ENCODE measurements around the gene UBAC1. TPM values are rescaled to one million over a fixed set of nuclear protein-coding genes. Genes with fewer than 3 reads are reported as not detected.

Gene UBAC1
- total and polyA plus RNA-seq, 9 of the 15 experiments (the other 6 are each of a cell fraction or from before 2014, with no cell fraction given): 94.0 to 399 (median 228) TPM

DNA sequence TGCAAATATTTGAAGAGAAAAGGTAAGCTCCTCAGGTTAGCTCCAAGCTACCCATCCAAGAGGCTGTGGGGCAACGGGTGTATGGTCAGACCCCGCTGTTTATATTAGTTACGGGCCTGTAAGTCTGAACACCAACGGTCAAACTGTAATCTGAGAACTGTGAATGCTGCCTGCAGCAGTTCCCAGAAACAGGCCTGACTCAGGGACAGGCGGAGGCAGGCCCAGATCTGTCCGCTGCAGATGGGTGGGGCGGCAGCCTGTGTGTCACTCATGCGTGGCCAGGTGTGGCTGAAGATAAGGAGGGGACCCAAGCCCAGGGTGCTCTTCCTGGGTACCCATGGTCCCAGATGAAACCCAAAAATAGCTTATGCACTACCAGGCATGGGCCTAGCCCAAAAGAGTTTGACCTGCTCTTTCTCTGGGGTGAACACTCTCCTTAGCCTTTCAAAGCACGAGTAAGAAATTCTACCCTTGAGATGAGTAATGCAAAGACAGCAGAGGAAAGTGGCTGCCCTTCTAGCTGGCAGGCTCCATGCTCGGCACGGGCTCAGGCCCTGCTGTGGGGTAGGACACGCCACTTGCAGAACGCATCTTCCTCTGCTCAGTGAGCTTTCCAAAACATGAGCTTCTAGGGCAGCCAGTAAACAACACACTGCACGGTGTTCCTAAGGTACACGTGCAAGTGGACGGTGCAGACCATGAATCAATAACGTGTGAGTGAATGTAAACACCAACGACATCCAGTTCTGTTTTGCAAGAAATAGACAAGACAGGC, 9.1 kb downstream of the UBAC1 start (continued):
- TF ChIP-seq, protein P1, sequence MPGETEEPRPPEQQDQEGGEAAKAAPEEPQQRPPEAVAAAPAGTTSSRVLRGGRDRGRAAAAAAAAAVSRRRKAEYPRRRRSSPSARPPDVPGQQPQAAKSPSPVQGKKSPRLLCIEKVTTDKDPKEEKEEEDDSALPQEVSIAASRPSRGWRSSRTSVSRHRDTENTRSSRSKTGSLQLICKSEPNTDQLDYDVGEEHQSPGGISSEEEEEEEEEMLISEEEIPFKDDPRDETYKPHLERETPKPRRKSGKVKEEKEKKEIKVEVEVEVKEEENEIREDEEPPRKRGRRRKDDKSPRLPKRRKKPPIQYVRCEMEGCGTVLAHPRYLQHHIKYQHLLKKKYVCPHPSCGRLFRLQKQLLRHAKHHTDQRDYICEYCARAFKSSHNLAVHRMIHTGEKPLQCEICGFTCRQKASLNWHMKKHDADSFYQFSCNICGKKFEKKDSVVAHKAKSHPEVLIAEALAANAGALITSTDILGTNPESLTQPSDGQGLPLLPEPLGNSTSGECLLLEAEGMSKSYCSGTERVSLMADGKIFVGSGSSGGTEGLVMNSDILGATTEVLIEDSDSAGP (CRISPR knock-in tag; IDR thresholded peaks at IDR 0.05): no peak
- TF ChIP-seq NCOA4 (IDR thresholded peaks at IDR 0.05; ENCODE audit: partially characterized antibody): no peak
- peak; percentile 89 for TF ChIP-seq ELF4 (CRISPR knock-in tag; IDR thresholded peaks at IDR 0.05)
- TF ChIP-seq SREBF1 (IDR thresholded peaks at IDR 0.05; ENCODE audit: borderline replicate concordance, low read depth, low read length): no peak
- TF ChIP-seq POLR2B (IDR thresholded peaks at IDR 0.05; ENCODE audit: low read depth, partially characterized antibody): no peak
- TF ChIP-seq KLF13 (tag; IDR thresholded peaks at IDR 0.05; ENCODE audit: borderline replicate concordance, low read depth): peak; percentile 75; the same call in 1 of the 2 replicates
- TF ChIP-seq, protein P2, sequence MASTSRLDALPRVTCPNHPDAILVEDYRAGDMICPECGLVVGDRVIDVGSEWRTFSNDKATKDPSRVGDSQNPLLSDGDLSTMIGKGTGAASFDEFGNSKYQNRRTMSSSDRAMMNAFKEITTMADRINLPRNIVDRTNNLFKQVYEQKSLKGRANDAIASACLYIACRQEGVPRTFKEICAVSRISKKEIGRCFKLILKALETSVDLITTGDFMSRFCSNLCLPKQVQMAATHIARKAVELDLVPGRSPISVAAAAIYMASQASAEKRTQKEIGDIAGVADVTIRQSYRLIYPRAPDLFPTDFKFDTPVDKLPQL (IDR thresholded peaks at IDR 0.05; ENCODE audit: extremely low read depth, insufficient read length): no peak
- TF ChIP-seq HDGF (IDR thresholded peaks at IDR 0.05): peak; percentile 76; the same call in 1 of the 2 replicates
- TF ChIP-seq, protein P3, sequence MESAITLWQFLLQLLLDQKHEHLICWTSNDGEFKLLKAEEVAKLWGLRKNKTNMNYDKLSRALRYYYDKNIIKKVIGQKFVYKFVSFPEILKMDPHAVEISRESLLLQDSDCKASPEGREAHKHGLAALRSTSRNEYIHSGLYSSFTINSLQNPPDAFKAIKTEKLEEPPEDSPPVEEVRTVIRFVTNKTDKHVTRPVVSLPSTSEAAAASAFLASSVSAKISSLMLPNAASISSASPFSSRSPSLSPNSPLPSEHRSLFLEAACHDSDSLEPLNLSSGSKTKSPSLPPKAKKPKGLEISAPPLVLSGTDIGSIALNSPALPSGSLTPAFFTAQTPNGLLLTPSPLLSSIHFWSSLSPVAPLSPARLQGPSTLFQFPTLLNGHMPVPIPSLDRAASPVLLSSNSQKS (CRISPR knock-in tag; IDR thresholded peaks at IDR 0.05): peak; percentile 75; the same call in 1 of the 2 replicates
- no peak for TF ChIP-seq ZHX1 (conservative IDR thresholded peaks at IDR 0.05; ENCODE audit: low read length)
- TF ChIP-seq ZNF707 (CRISPR knock-in tag; conservative IDR thresholded peaks at IDR 0.05): 0 out of 2 replicates have a peak, but pooled peaks have one; percentile 35
- TF ChIP-seq RAD21 (CRISPR knock-in tag; conservative IDR thresholded peaks at IDR 0.05 in 1 of 2, IDR thresholded peaks at IDR 0.05 in 1 of 2): peak in 1 of 2 experiments; percentile 19; a peak in 1 of 4 replicates
- peak; percentile 65 for TF ChIP-seq RBFOX2 (IDR thresholded peaks at IDR 0.05; ENCODE audit: low read depth, low read length)
- no peak for TF ChIP-seq TSC22D4 (tag; IDR thresholded peaks at IDR 0.05)
- TF ChIP-seq ZNF24 (IDR thresholded peaks at IDR 0.05): no peak
- peak; percentile 99 for TF ChIP-seq TEAD4 (IDR thresholded peaks at IDR 0.05; ENCODE audit: low read length)
- TF ChIP-seq TEAD4 (CRISPR knock-in tag; IDR thresholded peaks at IDR 0.05; ENCODE audit: borderline replicate concordance): no peak
- TF ChIP-seq ZNF277 (CRISPR knock-in tag; IDR thresholded peaks at IDR 0.05; ENCODE audit: borderline replicate concordance): no peak
- TF ChIP-seq ZNF717 (CRISPR knock-in tag; IDR thresholded peaks at IDR 0.05): no peak
